ENCODE results near the gene GNA15.

DNA sequence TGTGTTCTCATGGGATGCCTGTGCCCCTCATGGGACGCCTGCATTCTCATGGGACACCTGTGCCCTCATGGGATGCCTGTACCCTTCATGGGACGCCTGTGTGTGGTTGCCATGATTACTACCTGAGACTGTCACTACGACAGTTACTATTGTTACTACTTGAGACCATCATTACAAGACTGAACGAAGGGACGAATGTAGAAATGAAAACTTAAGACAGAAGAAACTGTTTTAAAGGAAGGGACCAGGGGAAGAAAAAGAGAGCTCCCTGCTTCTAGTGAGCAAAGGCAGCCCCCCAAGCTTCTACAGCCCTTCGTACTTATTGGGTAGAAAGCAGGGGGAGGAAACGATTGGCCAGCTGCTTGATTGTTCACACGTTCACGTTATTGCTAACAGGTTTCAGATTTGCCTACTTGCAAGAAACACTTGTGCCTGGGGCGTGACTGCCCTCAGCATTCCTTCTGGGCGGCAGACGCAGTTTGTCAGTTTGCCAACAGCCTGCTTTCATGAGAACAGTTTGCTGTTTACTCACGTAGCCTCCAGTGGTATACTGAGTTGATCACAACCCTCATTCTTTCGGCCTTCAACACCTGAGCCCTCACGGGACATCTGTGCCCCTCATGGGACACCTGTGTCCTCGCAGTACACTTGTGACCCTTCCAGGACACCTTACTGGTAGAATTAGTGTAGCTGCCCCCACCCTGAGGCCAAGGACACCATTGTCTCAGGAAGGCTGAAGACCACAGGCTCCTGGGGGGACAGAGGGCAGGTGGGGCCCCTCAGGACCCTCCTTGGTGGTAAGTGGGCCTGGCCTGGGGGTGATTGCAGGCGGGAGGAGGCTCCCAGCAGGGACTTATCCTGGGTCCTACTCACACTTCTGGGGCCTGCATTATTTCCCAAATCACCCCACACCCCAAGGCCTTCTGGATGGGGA is 40.2 kb downstream of the GNA15 start:
- no peak for TF ChIP-seq POLR2A (IDR thresholded peaks at IDR 0.05)
- TF ChIP-seq, protein P1, sequence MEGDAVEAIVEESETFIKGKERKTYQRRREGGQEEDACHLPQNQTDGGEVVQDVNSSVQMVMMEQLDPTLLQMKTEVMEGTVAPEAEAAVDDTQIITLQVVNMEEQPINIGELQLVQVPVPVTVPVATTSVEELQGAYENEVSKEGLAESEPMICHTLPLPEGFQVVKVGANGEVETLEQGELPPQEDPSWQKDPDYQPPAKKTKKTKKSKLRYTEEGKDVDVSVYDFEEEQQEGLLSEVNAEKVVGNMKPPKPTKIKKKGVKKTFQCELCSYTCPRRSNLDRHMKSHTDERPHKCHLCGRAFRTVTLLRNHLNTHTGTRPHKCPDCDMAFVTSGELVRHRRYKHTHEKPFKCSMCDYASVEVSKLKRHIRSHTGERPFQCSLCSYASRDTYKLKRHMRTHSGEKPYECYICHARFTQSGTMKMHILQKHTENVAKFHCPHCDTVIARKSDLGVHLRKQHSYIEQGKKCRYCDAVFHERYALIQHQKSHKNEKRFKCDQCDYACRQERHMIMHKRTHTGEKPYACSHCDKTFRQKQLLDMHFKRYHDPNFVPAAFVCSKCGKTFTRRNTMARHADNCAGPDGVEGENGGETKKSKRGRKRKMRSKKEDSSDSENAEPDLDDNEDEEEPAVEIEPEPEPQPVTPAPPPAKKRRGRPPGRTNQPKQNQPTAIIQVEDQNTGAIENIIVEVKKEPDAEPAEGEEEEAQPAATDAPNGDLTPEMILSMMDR (IDR thresholded peaks at IDR 0.05) = no peak

Data from breast epithelium (tissue), 3 donors.